Ovary (tissue), 9 donors: ENCODE data around the gene TESPA1. TPM values are rescaled to one million over a fixed set of nuclear protein-coding genes. Genes with fewer than 3 reads are reported as not detected.

Experiments
- DNase-seq, 5 donors: peaks; one replicate each; pipeline ENCODE4 v3.0.0-alpha.2; 2019 to 2020
- H3K27ac ChIP-seq, 2 donors: fragments of 200-600 bp; one replicate each; pipeline versions ENCODE4 v1.5.1 to v1.8.0; 2019 to 2022
- H3K27me3 ChIP-seq: fragments of 200-600 bp; one replicate; pipeline ENCODE4 v1.8.0; 2022
- H3K36me3 ChIP-seq: fragments of 200-600 bp; sonication (generic); one replicate; pipeline ENCODE4 v1.5.1; 2019
- H3K4me1 ChIP-seq: one replicate; pipeline ENCODE4 v1.8.1; 2013; ENCODE audit warnings: mild to moderate bottlenecking, moderate library complexity; ENCODE audit not compliant: insufficient read depth
- H3K4me3 ChIP-seq: fragments of 200-600 bp; sonication (generic); one replicate; pipeline ENCODE4 v1.5.1; 2017
- H3K9me3 ChIP-seq, 2 donors: fragments of 200-600 bp in 1 of 2; sonication (generic) in 1 of 2; one replicate each; pipeline versions ENCODE4 v1.5.1 to v1.8.1; 2013 to 2019; ENCODE audit warnings: mild to moderate bottlenecking in 1 of 2, moderate library complexity in 1 of 2
- CTCF ChIP-seq, 3 donors: fragments of 450-650 bp in 2 of 3; fragments of 200-600 bp in 1 of 3; IDR thresholded peaks; one replicate each; pipeline versions ENCODE4 v1.5.1 to v1.8.0; 2016 to 2022; ENCODE audit warnings: antibody characterized with exemption in 3 of 3, mild to moderate bottlenecking in 1 of 3
- EP300 ChIP-seq: sonication (generic); formaldehyde crosslinking; IDR thresholded peaks from one replicate; pipeline ENCODE4 v1.6.1; 2017; ENCODE audit warnings: antibody characterized with exemption
- POLR2A ChIP-seq: fragments of 450-650 bp; IDR thresholded peaks from one replicate; pipeline ENCODE4 v1.6.1; 2017; ENCODE audit warnings: antibody characterized with exemption, mild to moderate bottlenecking, moderate library complexity
- WGBS, 3 donors: extraction: QIAGEN DNeasy Blood & Tissue Kit in 1 of 3; methylation state at CpG; one replicate each; pipeline versions ENCODE4 v1.1.5 to v1.1.7; 2013 to 2017; 5-methylcytosine and 5-hydroxymethylcytosine counted together
- intact Hi-C, 4 donors: fragments of 100-400 bp; cut with DNase I; formaldehyde crosslinking; loops; one replicate each; pipeline versions ENCODE4 v1.11.0 to v1.15.1; 2022 to 2023
- polyA plus RNA-seq, 2 donors: library from polyadenylated mRNA; stranded (reverse); fragments of 200-250 nt in 1 of 2; fragments of 350-450 nt in 1 of 2; fragmentation: Illumina TruSeq in 1 of 2; extraction: RNeasy Lipid Tissue Mini Kit (QIAGEN cat#74804) in 1 of 2; gene quantifications; one replicate each; pipeline ENCODE4 v1.2.3, GENCODE V29; 2013 to 2014
- total RNA-seq, 7 donors: library from RNA; depleted of rRNA in 2 of 7; stranded (reverse); fragments of >200 nt in 2 of 7; fragmentation: NEBNext Ultra II Directional in 3 of 7; extraction: Animal tissue kit (Norgen Biotek cat#: 25700) in 3 of 7; gene quantifications; one replicate each; pipeline versions ENCODE4 v1.1.0 to v1.2.4, GENCODE V29; 2016 to 2023
- donor health status: DM: no; HTN: no; CAD: no; lungs with moderate emphysema.
- donor health status: DM: no; HTN: no; CAD: no.
- donor health status: Bipolar disorder and iron deficiency.
- donor health status: DM: yes; HTN: yes; CAD: no.
- donor health status: DM: no; HTN: no; CAD: no.
- donor health status: DM: yes; HTN: yes; CAD: no.

Gene TESPA1
- total and polyA plus RNA-seq, 9 donors: 1.3 to 5.9 (median 3.2) TPM

- Histone ChIP-seq H3K27me3 (no peaks in the 10 kb centered on the region), H3K27ac (no peak overlapping the region), H3K4me3 (no peak overlapping the region), H3K36me3 (no peaks in the 10 kb centered on the region), H3K4me1 (no peaks in the 10 kb centered on the region), H3K9me3 (no peaks in the 10 kb centered on the region)
- TF ChIP-seq POLR2A (no peak), CTCF (IDR thresholded peaks at IDR 0.05) (no peak), EP300 (no peak)
- DNase-seq: no peak
- WGBS, 3 donors: 91 to 92% (median 92%) methylated on average over 3 of the region's 3 CpGs
- intact Hi-C loops: no loop called here
Measured at GRCh38 chr12:54941659-54942058, 42.9 kb downstream of the TESPA1 start.

GRCh38 chr12:54940727-54941315 lies 43.7 kb downstream of the TESPA1 start:
- no peaks in the 10 kb centered on the region for H3K36me3 ChIP-seq
- H3K4me1 ChIP-seq: no peaks in the 10 kb centered on the region
- H3K27me3 ChIP-seq: no peaks in the 10 kb centered on the region
- no peak overlapping the region for H3K27ac ChIP-seq
- no peak for DNase-seq
- no peak overlapping the region for H3K4me3 ChIP-seq
- WGBS, 3 donors: 59 to 60% (median 60%) methylated on average over 6 of the region's 6 CpGs
- no peaks in the 10 kb centered on the region for H3K9me3 ChIP-seq
- intact Hi-C loops: no loop called here
- TF ChIP-seq EP300 (no peak), CTCF (IDR thresholded peaks at IDR 0.05) (no peak), POLR2A (no peak)

GRCh38 chr12:54937929-54938328 lies 46.6 kb downstream of the TESPA1 start:
- 76 to 79% (median 78%) methylated on average over 2 of the region's 2 CpGs for WGBS, 3 donors
- no peak for DNase-seq
- Histone ChIP-seq H3K4me1 (no peaks in the 10 kb centered on the region), H3K9me3 (no peaks in the 10 kb centered on the region), H3K27ac (no peak overlapping the region), H3K4me3 (no peak overlapping the region), H3K36me3 (no peaks in the 10 kb centered on the region), H3K27me3 (no peaks in the 10 kb centered on the region)
- TF ChIP-seq POLR2A (no peak), CTCF (IDR thresholded peaks at IDR 0.05) (no peak), EP300 (no peak)
- intact Hi-C loops: no loop called here

- Histone ChIP-seq H3K4me1 (no peaks in the 10 kb centered on the region), H3K36me3 (no peaks in the 10 kb centered on the region), H3K4me3 (no peak overlapping the region), H3K27me3 (no peaks in the 10 kb centered on the region), H3K9me3 (no peaks in the 10 kb centered on the region), H3K27ac (no peak overlapping the region)
- no peak for DNase-seq
- intact Hi-C loops: no loop called here
- no peak for TF ChIP-seq CTCF (IDR thresholded peaks at IDR 0.05)
- no peak for TF ChIP-seq POLR2A
- TF ChIP-seq EP300: no peak
Measured at GRCh38 chr12:54937376-54937775, 47.2 kb downstream of the TESPA1 start.
